ENCODE results near the gene DCLRE1A.

Gene DCLRE1A

GRCh38 chr10:113854013-113854760 lies at the start of gene DCLRE1A, which contains the start of gene NHLRC2:
DCLRE1A (minus strand) TSS chr10:113854082; CDS start chr10:113853182, 900 bp downstream.
NHLRC2 (plus strand) TSS chr10:113854661; CDS start chr10:113854873, 212 bp downstream.
- peak; percentile 81 for DNase-seq

GRCh38 chr10:113899952-113900598 lies 46.2 kb upstream of the DCLRE1A start:
- no peak for DNase-seq

- DNase-seq, result no peak
These were observed 44.1 kb upstream of the DCLRE1A start for GRCh38 chr10:113897693-113898618.

- DNase-seq, result no peak
These were observed 41.1 kb upstream of the DCLRE1A start for GRCh38 chr10:113895018-113895417.

GRCh38 chr10:113894581-113894980 lies 40.7 kb upstream of the DCLRE1A start:
- DNase-seq, result no peak

- DNase-seq, result no peak
These were observed 39.7 kb upstream of the DCLRE1A start for GRCh38 chr10:113893570-113893969.

- DNase-seq, result no peak
These were observed 37.6 kb upstream of the DCLRE1A start for GRCh38 chr10:113891476-113891875.

- DNase-seq, result no peak
These were observed 36.9 kb upstream of the DCLRE1A start for GRCh38 chr10:113890769-113891168.

- no peak for DNase-seq
These were observed 36.0 kb upstream of the DCLRE1A start for GRCh38 chr10:113889911-113890310.

- DNase-seq, result no peak
These were observed 28.4 kb upstream of the DCLRE1A start for GRCh38 chr10:113882240-113882639.

GRCh38 chr10:113880236-113880635 lies 26.4 kb upstream of the DCLRE1A start:
- DNase-seq, result no peak

GRCh38 chr10:113879691-113880090 lies 25.8 kb upstream of the DCLRE1A start:
- DNase-seq, result no peak

GRCh38 chr10:113876461-113876860 lies 22.6 kb upstream of the DCLRE1A start:
- DNase-seq, result no peak

- DNase-seq, result no peak
These were observed 21.3 kb upstream of the DCLRE1A start for GRCh38 chr10:113875212-113875611.

GRCh38 chr10:113872139-113873030 lies 18.5 kb upstream of the DCLRE1A start:
- DNase-seq, result no peak

GRCh38 chr10:113869789-113870188 lies 15.9 kb upstream of the DCLRE1A start:
- no peak for DNase-seq

- no peak for DNase-seq
These were observed 14.0 kb upstream of the DCLRE1A start for GRCh38 chr10:113867904-113868303.

- no peak for DNase-seq
These were observed 12.9 kb upstream of the DCLRE1A start for GRCh38 chr10:113866551-113867394.

GRCh38 chr10:113865901-113866300 lies 12.0 kb upstream of the DCLRE1A start:
- no peak for DNase-seq

- no peak for DNase-seq
These were observed 5.4 kb upstream of the DCLRE1A start for GRCh38 chr10:113859261-113859660.

- no peak for DNase-seq
These were observed 4.7 kb upstream of the DCLRE1A start for GRCh38 chr10:113858541-113858940.
